Endothelial cell (in vitro differentiated cells): ENCODE data around the gene TWIST2. TPM values are rescaled to one million over a fixed set of nuclear protein-coding genes. Genes with fewer than 3 reads are reported as not detected.

Source experiments
- DNase-seq: peaks from one replicate; pipeline ENCODE4 v3.0.0; 2021; ENCODE audit warnings: low spot score
- H3K27ac Mint-ChIP-seq: one replicate; pipeline ENCODE4 v1.8.0; 2021; ENCODE audit warnings: mixed read lengths, inconsistent platforms; ENCODE audit not compliant: unreplicated experiment
- H3K27me3 Mint-ChIP-seq: one replicate; pipeline ENCODE4 v1.8.0; 2021; ENCODE audit warnings: mild to moderate bottlenecking, moderate library complexity, mixed read lengths, inconsistent platforms; ENCODE audit not compliant: unreplicated experiment
- H3K36me3 Mint-ChIP-seq: one replicate; pipeline ENCODE4 v1.8.0; 2021; ENCODE audit warnings: mild to moderate bottlenecking, low read depth, mixed read lengths, inconsistent platforms; ENCODE audit not compliant: unreplicated experiment
- H3K4me1 Mint-ChIP-seq: one replicate; pipeline ENCODE4 v1.8.0; 2021; ENCODE audit warnings: mild to moderate bottlenecking, mixed read lengths, inconsistent platforms; ENCODE audit not compliant: unreplicated experiment
- H3K4me3 Mint-ChIP-seq: one replicate; pipeline ENCODE4 v1.8.0; 2021; ENCODE audit warnings: mild to moderate bottlenecking, mixed read lengths, inconsistent platforms; ENCODE audit not compliant: unreplicated experiment
- H3K9me3 Mint-ChIP-seq: one replicate; pipeline ENCODE4 v1.8.0; 2021; ENCODE audit warnings: mixed read lengths, inconsistent platforms; ENCODE audit not compliant: unreplicated experiment
- CTCF ChIP-seq: fragments of 200-600 bp; sonication (generic); IDR thresholded peaks from one replicate; pipeline ENCODE4 v1.5.0; 2021; ENCODE audit warnings: antibody characterized with exemption; ENCODE audit not compliant: unreplicated experiment
- total RNA-seq: library from RNA; stranded (reverse); fragmentation: NEBNext Ultra II Directional; extraction: Animal tissue kit (Norgen Biotek cat#: 25700); gene quantifications from one replicate; pipeline ENCODE4 v1.2.1, GENCODE V29; 2021; ENCODE audit not compliant: unreplicated experiment

TWIST2 gene
- total RNA-seq, 1 donor from 2014 or later = not detected

- Mint-ChIP-seq H3K9me3 (no peaks in the 10 kb centered on the region), H3K27ac (no peak overlapping the region), H3K36me3 (no peaks in the 10 kb centered on the region), H3K4me3 (no peak overlapping the region), H3K4me1 (no peaks in the 10 kb centered on the region), H3K27me3 (peaks cover 5% of the 10 kb centered on the region)
- TF ChIP-seq CTCF = no peak
- DNase-seq = no peak
These were observed 102.7 kb downstream of the TWIST2 start for GRCh38 chr2:238950551-238950950.

GRCh38 chr2:238952261-238952919, 104.5 kb downstream of the TWIST2 start:
- Mint-ChIP-seq H3K4me1 (no peaks in the 10 kb centered on the region), H3K9me3 (no peaks in the 10 kb centered on the region), H3K36me3 (no peaks in the 10 kb centered on the region), H3K27me3 (peaks cover 2% of the 10 kb centered on the region), H3K4me3 (no peak overlapping the region), H3K27ac (no peak overlapping the region)
- no peak for TF ChIP-seq CTCF
- DNase-seq = no peak

GRCh38 chr2:238954841-238955591, 107.1 kb downstream of the TWIST2 start:
- no peak for TF ChIP-seq CTCF
- no peak overlapping the region for H3K27ac Mint-ChIP-seq
- H3K4me3 Mint-ChIP-seq = no peak overlapping the region
- no peaks in the 10 kb centered on the region for H3K27me3 Mint-ChIP-seq
- no peaks in the 10 kb centered on the region for H3K9me3 Mint-ChIP-seq
- no peaks in the 10 kb centered on the region for H3K4me1 Mint-ChIP-seq
- no peaks in the 10 kb centered on the region for H3K36me3 Mint-ChIP-seq
- DNase-seq = no peak

GRCh38 chr2:238955648-238956531, 108.0 kb downstream of the TWIST2 start:
- Mint-ChIP-seq H3K27ac (no peak overlapping the region), H3K36me3 (no peaks in the 10 kb centered on the region), H3K9me3 (no peaks in the 10 kb centered on the region), H3K4me1 (no peaks in the 10 kb centered on the region), H3K27me3 (no peaks in the 10 kb centered on the region), H3K4me3 (no peak overlapping the region)
- no peak for TF ChIP-seq CTCF
- no peak for DNase-seq
